Activated naive CD8-positive, alpha-beta T cell treated with anti-CD3 and anti-CD28 coated beads, Interleukin-2, amount 50 U/mL, for 24 hours (primary cell): ENCODE measurements around the gene DCX.

Experiments
- ATAC-seq: fragments of 150-1000 bp; cut with Tn5 transposase; one replicate; pipeline ENCODE4 v1.10.0; 2021
- DNase-seq: peaks from one replicate; pipeline ENCODE4 v3.0.0; 2021
- H3K27ac Mint-ChIP-seq: one replicate; pipeline ENCODE4 v1.8.0; 2021; ENCODE audit warnings: mild to moderate bottlenecking, mixed read lengths
- H3K27me3 Mint-ChIP-seq: one replicate; pipeline ENCODE4 v1.8.0; 2021; ENCODE audit warnings: mixed read lengths
- H3K36me3 Mint-ChIP-seq: one replicate; pipeline ENCODE4 v1.8.0; 2021; ENCODE audit warnings: low read depth, mixed read lengths
- H3K4me1 Mint-ChIP-seq: one replicate; pipeline ENCODE4 v1.8.0; 2021; ENCODE audit warnings: mixed read lengths
- H3K4me3 Mint-ChIP-seq: one replicate; pipeline ENCODE4 v1.8.0; 2021; ENCODE audit warnings: mild to moderate bottlenecking, moderate library complexity, mixed read lengths
- H3K9me3 Mint-ChIP-seq: one replicate; pipeline ENCODE4 v1.8.0; 2021; ENCODE audit warnings: mixed read lengths

Gene DCX

GRCh38 chrX:111411983-111412382, at the start of gene DCX:
TSS of gene DCX (minus strand) at chrX:111412192. CDS start at chrX:111410398, 1,794 bp downstream.
- no peaks in the 10 kb centered on the region for H3K27me3 Mint-ChIP-seq
- no peak for DNase-seq
- no peaks in the 10 kb centered on the region for H3K4me1 Mint-ChIP-seq
- no peaks in the 10 kb centered on the region for H3K36me3 Mint-ChIP-seq
- no peak within 1 kb of the TSS for H3K4me3 Mint-ChIP-seq
- no peak within 1 kb of the TSS for H3K27ac Mint-ChIP-seq
- no peak for ATAC-seq
- no peaks in the 10 kb centered on the region for H3K9me3 Mint-ChIP-seq

- Mint-ChIP-seq H3K4me1 (no peaks in the 10 kb centered on the region), H3K27me3 (peaks cover 1% of the 10 kb centered on the region), H3K27ac (no peak overlapping the region), H3K4me3 (no peak overlapping the region), H3K36me3 (no peaks in the 10 kb centered on the region), H3K9me3 (no peaks in the 10 kb centered on the region)
- DNase-seq (no peak), ATAC-seq (no peak)
Observed at GRCh38 chrX:111460607-111461006, 48.6 kb upstream of the DCX start.

- peak; percentile 4 for DNase-seq
- peaks cover 10% of the 10 kb centered on the region for H3K27me3 Mint-ChIP-seq
- H3K9me3 Mint-ChIP-seq: no peaks in the 10 kb centered on the region
- H3K4me1 Mint-ChIP-seq: no peaks in the 10 kb centered on the region
- no peak overlapping the region for H3K27ac Mint-ChIP-seq
- H3K4me3 Mint-ChIP-seq: no peak overlapping the region
- H3K36me3 Mint-ChIP-seq: no peaks in the 10 kb centered on the region
- no peak for ATAC-seq
Observed at GRCh38 chrX:111447298-111447697, 35.3 kb upstream of the DCX start.

GRCh38 chrX:111445485-111445884, 33.5 kb upstream of the DCX start:
- Mint-ChIP-seq H3K4me1 (no peaks in the 10 kb centered on the region), H3K27me3 (peaks cover 10% of the 10 kb centered on the region), H3K36me3 (no peaks in the 10 kb centered on the region), H3K27ac (no peak overlapping the region), H3K4me3 (no peak overlapping the region), H3K9me3 (no peaks in the 10 kb centered on the region)
- no peak for ATAC-seq
- no peak for DNase-seq

GRCh38 chrX:111444881-111445280, 32.9 kb upstream of the DCX start:
- no peaks in the 10 kb centered on the region for H3K4me1 Mint-ChIP-seq
- DNase-seq (no peak), ATAC-seq (no peak)
- H3K4me3 Mint-ChIP-seq: no peak overlapping the region
- H3K27me3 Mint-ChIP-seq: peaks cover 10% of the 10 kb centered on the region
- no peaks in the 10 kb centered on the region for H3K9me3 Mint-ChIP-seq
- H3K27ac Mint-ChIP-seq: no peak overlapping the region
- H3K36me3 Mint-ChIP-seq: no peaks in the 10 kb centered on the region

GRCh38 chrX:111443946-111444345, 32.0 kb upstream of the DCX start:
- Mint-ChIP-seq H3K9me3 (no peaks in the 10 kb centered on the region), H3K36me3 (no peaks in the 10 kb centered on the region), H3K4me1 (no peaks in the 10 kb centered on the region), H3K27ac (no peak overlapping the region), H3K27me3 (peaks cover 11% of the 10 kb centered on the region), H3K4me3 (no peak overlapping the region)
- ATAC-seq: no peak
- no peak for DNase-seq

- Mint-ChIP-seq H3K9me3 (no peaks in the 10 kb centered on the region), H3K27me3 (peaks cover 10% of the 10 kb centered on the region), H3K4me3 (no peak overlapping the region), H3K4me1 (no peaks in the 10 kb centered on the region), H3K27ac (no peak overlapping the region), H3K36me3 (no peaks in the 10 kb centered on the region)
- DNase-seq (no peak), ATAC-seq (no peak)
Observed at GRCh38 chrX:111442791-111443190, 30.8 kb upstream of the DCX start.

GRCh38 chrX:111435469-111435868, 23.5 kb upstream of the DCX start:
- Mint-ChIP-seq H3K4me3 (no peak overlapping the region), H3K4me1 (no peaks in the 10 kb centered on the region), H3K27me3 (peaks cover 4% of the 10 kb centered on the region), H3K27ac (no peak overlapping the region), H3K9me3 (no peaks in the 10 kb centered on the region), H3K36me3 (no peaks in the 10 kb centered on the region)
- no peak for ATAC-seq
- no peak for DNase-seq

GRCh38 chrX:111431001-111431400, 19.0 kb upstream of the DCX start:
- Mint-ChIP-seq H3K4me3 (no peak overlapping the region), H3K9me3 (no peaks in the 10 kb centered on the region), H3K27me3 (no peaks in the 10 kb centered on the region), H3K4me1 (no peaks in the 10 kb centered on the region), H3K36me3 (no peaks in the 10 kb centered on the region), H3K27ac (no peak overlapping the region)
- ATAC-seq: no peak
- DNase-seq: no peak

GRCh38 chrX:111411557-111411956, 435 bp downstream of the DCX start:
- H3K27me3 Mint-ChIP-seq: no peaks in the 10 kb centered on the region
- DNase-seq (no peak), ATAC-seq (no peak)
- H3K9me3 Mint-ChIP-seq: no peaks in the 10 kb centered on the region
- H3K36me3 Mint-ChIP-seq: no peaks in the 10 kb centered on the region
- no peak overlapping the region for H3K27ac Mint-ChIP-seq
- H3K4me1 Mint-ChIP-seq: no peaks in the 10 kb centered on the region
- no peak overlapping the region for H3K4me3 Mint-ChIP-seq

GRCh38 chrX:111410590-111411078, 1.4 kb downstream of the DCX start:
- H3K27ac Mint-ChIP-seq: no peak overlapping the region
- no peaks in the 10 kb centered on the region for H3K4me1 Mint-ChIP-seq
- no peak for DNase-seq
- no peaks in the 10 kb centered on the region for H3K27me3 Mint-ChIP-seq
- no peaks in the 10 kb centered on the region for H3K9me3 Mint-ChIP-seq
- H3K36me3 Mint-ChIP-seq: no peaks in the 10 kb centered on the region
- no peak for ATAC-seq
- no peak overlapping the region for H3K4me3 Mint-ChIP-seq

GRCh38 chrX:111409326-111409725, 2.7 kb downstream of the DCX start:
- no peaks in the 10 kb centered on the region for H3K36me3 Mint-ChIP-seq

GRCh38 chrX:111407948-111408347, 4.0 kb downstream of the DCX start:
- H3K36me3 Mint-ChIP-seq: no peaks in the 10 kb centered on the region
- H3K4me1 Mint-ChIP-seq: no peaks in the 10 kb centered on the region
- ATAC-seq (no peak), DNase-seq (no peak)
- no peak overlapping the region for H3K27ac Mint-ChIP-seq
- no peaks in the 10 kb centered on the region for H3K27me3 Mint-ChIP-seq
- H3K4me3 Mint-ChIP-seq: no peak overlapping the region
- H3K9me3 Mint-ChIP-seq: no peaks in the 10 kb centered on the region

More at GRCh38 chrX:111409326-111409725, 2.7 kb downstream of the DCX start:
- H3K27me3 Mint-ChIP-seq: no peaks in the 10 kb centered on the region
- no peak overlapping the region for H3K4me3 Mint-ChIP-seq
- no peak for ATAC-seq
- no peaks in the 10 kb centered on the region for H3K9me3 Mint-ChIP-seq
- H3K27ac Mint-ChIP-seq: no peak overlapping the region
- no peak for DNase-seq
- no peaks in the 10 kb centered on the region for H3K4me1 Mint-ChIP-seq

- DNase-seq: no peak
- H3K9me3 Mint-ChIP-seq: no peaks in the 10 kb centered on the region
- no peaks in the 10 kb centered on the region for H3K36me3 Mint-ChIP-seq
- ATAC-seq: no peak
- no peak overlapping the region for H3K4me3 Mint-ChIP-seq
- H3K4me1 Mint-ChIP-seq: no peaks in the 10 kb centered on the region
- H3K27ac Mint-ChIP-seq: no peak overlapping the region
- no peaks in the 10 kb centered on the region for H3K27me3 Mint-ChIP-seq
Observed at GRCh38 chrX:111402344-111402743, 9.6 kb downstream of the DCX start.

- H3K27ac Mint-ChIP-seq: no peak overlapping the region
- DNase-seq (no peak), ATAC-seq (no peak)
- H3K9me3 Mint-ChIP-seq: no peaks in the 10 kb centered on the region
- no peaks in the 10 kb centered on the region for H3K36me3 Mint-ChIP-seq
- no peaks in the 10 kb centered on the region for H3K4me1 Mint-ChIP-seq
- H3K27me3 Mint-ChIP-seq: no peaks in the 10 kb centered on the region
- no peak overlapping the region for H3K4me3 Mint-ChIP-seq
Observed at GRCh38 chrX:111395149-111395548, 16.8 kb downstream of the DCX start.

- no peak for ATAC-seq
- DNase-seq: no peak
- Mint-ChIP-seq H3K36me3 (no peaks in the 10 kb centered on the region), H3K4me3 (no peak overlapping the region), H3K27ac (no peak overlapping the region), H3K27me3 (no peaks in the 10 kb centered on the region), H3K9me3 (no peaks in the 10 kb centered on the region), H3K4me1 (no peaks in the 10 kb centered on the region)
Observed at GRCh38 chrX:111394569-111394968, 17.4 kb downstream of the DCX start.
